HG02678 (cell line): Measurements from ENCODE around the gene LAMB1.

Experiments used
- ATAC-seq: cut with Tn5 transposase; IDR thresholded peaks from one replicate; pipeline ENCODE4 v1.9.1; 2021; ENCODE audit warnings: mild to moderate bottlenecking, moderate library complexity; ENCODE audit not compliant: unreplicated experiment

Gene LAMB1

GRCh38 chr7:107949443-107949935, 53.5 kb downstream of the LAMB1 start:
- ATAC-seq, result no peak

- ATAC-seq, result no peak
These were observed 54.1 kb downstream of the LAMB1 start for GRCh38 chr7:107948645-107949442.

- ATAC-seq, result no peak
These were observed 56.1 kb downstream of the LAMB1 start for GRCh38 chr7:107946881-107947280.

GRCh38 chr7:107946451-107946850, 56.5 kb downstream of the LAMB1 start:
- no peak for ATAC-seq

- ATAC-seq, result no peak
These were observed 57.6 kb downstream of the LAMB1 start for GRCh38 chr7:107945332-107945731.

- no peak for ATAC-seq
These were observed 58.4 kb downstream of the LAMB1 start for GRCh38 chr7:107944411-107945169.

GRCh38 chr7:107943018-107943417, 59.9 kb downstream of the LAMB1 start:
- no peak for ATAC-seq

- ATAC-seq, result no peak
These were observed 62.0 kb downstream of the LAMB1 start for GRCh38 chr7:107940951-107941350.

GRCh38 chr7:107939573-107940489, 63.1 kb downstream of the LAMB1 start:
- no peak for ATAC-seq

GRCh38 chr7:107938456-107939250, 64.3 kb downstream of the LAMB1 start:
- ATAC-seq, result no peak

GRCh38 chr7:107937531-107937930, 65.4 kb downstream of the LAMB1 start:
- ATAC-seq, result no peak

- no peak for ATAC-seq
These were observed 66.6 kb downstream of the LAMB1 start for GRCh38 chr7:107936312-107936711.

- ATAC-seq, result no peak
These were observed 67.8 kb downstream of the LAMB1 start for GRCh38 chr7:107934991-107935770.

GRCh38 chr7:107933386-107934013, 69.5 kb downstream of the LAMB1 start:
- ATAC-seq, result no peak

- no peak for ATAC-seq
These were observed 70.2 kb downstream of the LAMB1 start for GRCh38 chr7:107932805-107933204.

- no peak for ATAC-seq
These were observed 71.0 kb downstream of the LAMB1 start for GRCh38 chr7:107931740-107932515.

- no peak for ATAC-seq
These were observed 76.5 kb downstream of the LAMB1 start for GRCh38 chr7:107926481-107926880.

GRCh38 chr7:107924841-107925504, 78.0 kb downstream of the LAMB1 start:
- peak; percentile 92 for ATAC-seq
